HepG2 (cell line): ENCODE results near the gene STYXL2. TPM values are rescaled to one million over a fixed set of nuclear protein-coding genes. Genes with fewer than 3 reads are reported as not detected.

Source experiments
- ATAC-seq: fragments of 200-7000 bp; cut with Tn5 transposase; 3 replicates; pipeline ENCODE4 v1.9.1; 2020; ENCODE audit warnings: mild to moderate bottlenecking, moderate library complexity
- BruUV-seq: library from RNA; stranded (reverse); fragments of 400-500 nt; replicated peaks from 2 replicates; lab custom pipeline; 2021; lab: Mats Ljungman, UMichigan
- CTCF ChIA-PET: fragments of 300-600 bp; formaldehyde crosslinking; extraction: SDS; loops from one replicate; lab custom pipeline; 2021; ENCODE audit warnings: low total read pairs, inconsistent platforms, low intra/inter-chr PET ratio; lab: Yijun Ruan, JAX
- POLR2A ChIA-PET: fragments of 350-600 bp; sonication (Branson Sonifier 250); formaldehyde crosslinking; loops from one replicate; lab custom pipeline; 2020; ENCODE audit warnings: antibody characterized with exemption, inconsistent platforms; lab: Yijun Ruan, JAX
- DNase-seq: peaks from one replicate; pipeline ENCODE4 v3.0.0-alpha.2; 2015; ENCODE audit warnings: low spot score
- FAIRE-seq: peaks from 3 replicates; lab custom pipeline; 2011; peaks lifted over from hg19 to GRCh38; lab: Jason Lieb, UNC
- H2AFZ ChIP-seq: one replicate; pipeline ENCODE4 v1.6.1; 2011; ENCODE audit warnings: low read length, inconsistent platforms
- H3K27ac ChIP-seq: fragments of 300-600 bp; 3 replicates; pipeline ENCODE4 v1.8.0; 2011; ENCODE audit warnings: mixed run types, mild to moderate bottlenecking, mixed read lengths, low read length, inconsistent platforms; ENCODE audit not compliant: insufficient read depth; ENCODE audit errors: extremely low read length
- H3K27me3 ChIP-seq, 2 experiments: fragments of 200-600 bp in 1 of 2; 2 replicates in 1 of 2; 3 replicates in 1 of 2; pipeline versions ENCODE4 v1.6.0 to v1.8.0; 2011; ENCODE audit warnings: low read length in 2 of 2, mild to moderate bottlenecking in 2 of 2, moderate library complexity in 2 of 2, inconsistent platforms in 1 of 2; ENCODE audit not compliant: insufficient read depth in 2 of 2, control insufficient read depth in 1 of 2
- H3K36me3 ChIP-seq, 2 experiments: fragments of 200-600 bp in 1 of 2; replicated peaks in 1 of 2; 2 replicates in 1 of 2; 3 replicates in 1 of 2; pipeline versions ENCODE4 v1.5.1 to v1.8.0; 2011; ENCODE audit warnings: low read length in 2 of 2, inconsistent platforms in 1 of 2; ENCODE audit not compliant: insufficient read depth in 2 of 2, control insufficient read depth in 1 of 2
- H3K4me1 ChIP-seq: 2 replicates; pipeline ENCODE4 v1.5.1; 2012; ENCODE audit warnings: low read length, inconsistent platforms; ENCODE audit not compliant: insufficient read depth
- H3K4me2 ChIP-seq: 2 replicates; pipeline ENCODE4 v1.6.0; 2011; ENCODE audit warnings: low read depth, low read length, inconsistent platforms
- H3K4me3 ChIP-seq, 3 experiments: fragments of 200-600 bp in 1 of 3; sonication (generic), shearing (Covaris generic) in 1 of 3; replicated peaks in 1 of 3; 2 replicates each; pipeline ENCODE4 v1.5.1; 2011 to 2016; ENCODE audit warnings: low read length in 3 of 3, inconsistent platforms in 2 of 3, low read depth in 2 of 3, mild to moderate bottlenecking in 2 of 3, control low read depth in 1 of 3, mixed read lengths in 1 of 3; ENCODE audit not compliant: insufficient read depth in 1 of 3
- H3K79me2 ChIP-seq: one replicate; pipeline ENCODE4 v1.6.1; 2011; ENCODE audit warnings: low read length, inconsistent platforms; ENCODE audit not compliant: insufficient read depth
- H3K9ac ChIP-seq: 2 replicates; pipeline ENCODE4 v1.6.0; 2011; ENCODE audit warnings: mild to moderate bottlenecking, low read depth, low read length, inconsistent platforms; ENCODE audit not compliant: insufficient read depth
- H3K9me3 ChIP-seq: 2 replicates; pipeline ENCODE4 v1.5.1; 2012; ENCODE audit warnings: mild to moderate bottlenecking, low read length
- H4K20me1 ChIP-seq: 2 replicates; pipeline ENCODE4 v1.6.0; 2011; ENCODE audit warnings: inconsistent platforms, mild to moderate bottlenecking, low read length, moderate library complexity; ENCODE audit not compliant: insufficient read depth
- ATF2 ChIP-seq: sonication (generic); formaldehyde crosslinking; IDR thresholded peaks from 2 replicates; pipeline ENCODE4 v1.4.0; 2020; ENCODE audit warnings: missing genetic modification reagents
- BHLHE40 ChIP-seq: IDR thresholded peaks from 2 replicates; pipeline ENCODE4 v1.6.1; 2011; ENCODE audit warnings: low read length, improper control_type of control experiment
- CHD4 ChIP-seq: fragments of 200-600 bp; sonication (generic); IDR thresholded peaks from 2 replicates; pipeline ENCODE4 v1.7.0; 2017; ENCODE audit warnings: mild to moderate bottlenecking, low read length, borderline replicate concordance
- IKZF5 ChIP-seq: IDR thresholded peaks from 2 replicates; pipeline ENCODE4 v1.6.1; 2018; ENCODE audit warnings: missing genetic modification reagents, mild to moderate bottlenecking, missing compliant biosample characterization
- IRF9 ChIP-seq: sonication (generic); formaldehyde crosslinking; IDR thresholded peaks from 2 replicates; pipeline ENCODE4 v1.8.0; 2022; ENCODE audit warnings: missing genetic modification reagents, mild to moderate bottlenecking, borderline replicate concordance
- MAF1 ChIP-seq: sonication (generic); formaldehyde crosslinking; IDR thresholded peaks from 2 replicates; pipeline ENCODE4 v1.5.0; 2020; ENCODE audit warnings: missing genetic modification reagents, borderline replicate concordance
- MYC ChIP-seq: sonication (generic); formaldehyde crosslinking; IDR thresholded peaks from 2 replicates; pipeline ENCODE4 v1.9.0; 2021; ENCODE audit warnings: missing genetic modification reagents, borderline replicate concordance
- POLR2G ChIP-seq: fragments of 200-400 bp; formaldehyde crosslinking; IDR thresholded peaks from 2 replicates; pipeline ENCODE4 v1.6.1; 2018; ENCODE audit warnings: mild to moderate bottlenecking, low read depth, low read length, moderate library complexity
- TOE1 ChIP-seq: sonication (generic); formaldehyde crosslinking; IDR thresholded peaks from 2 replicates; pipeline ENCODE4 v1.4.0; 2020; ENCODE audit warnings: mild to moderate bottlenecking, missing genetic modification reagents
- TRAFD1 ChIP-seq: sonication (generic); formaldehyde crosslinking; IDR thresholded peaks from 2 replicates; pipeline ENCODE4 v1.5.1; 2020; ENCODE audit warnings: missing genetic modification reagents, mild to moderate bottlenecking, borderline replicate concordance
- ZBTB8A ChIP-seq: sonication (generic); formaldehyde crosslinking; IDR thresholded peaks from 2 replicates; pipeline ENCODE4 v1.4.0; 2020; ENCODE audit warnings: mild to moderate bottlenecking, low read depth, missing genetic modification reagents, borderline replicate concordance
- ZNF251 ChIP-seq: sonication (generic); formaldehyde crosslinking; IDR thresholded peaks from 2 replicates; pipeline ENCODE4 v1.9.0; 2021; ENCODE audit warnings: mild to moderate bottlenecking, missing genetic modification reagents
- ZNF276 ChIP-seq: sonication (generic); formaldehyde crosslinking; IDR thresholded peaks from 2 replicates; pipeline ENCODE4 v1.4.0; 2020; ENCODE audit warnings: mild to moderate bottlenecking, low read depth, missing genetic modification reagents
- ZNF33B ChIP-seq: sonication (generic); formaldehyde crosslinking; IDR thresholded peaks from 2 replicates; pipeline ENCODE4 v1.5.1; 2020; ENCODE audit warnings: mild to moderate bottlenecking, missing genetic modification reagents
- ZNF850 ChIP-seq: sonication (generic); formaldehyde crosslinking; conservative IDR thresholded peaks from 2 replicates; pipeline ENCODE4 v1.9.0; 2021; ENCODE audit warnings: mild to moderate bottlenecking, missing genetic modification reagents
- ZSCAN21 ChIP-seq: sonication (generic); formaldehyde crosslinking; IDR thresholded peaks from 2 replicates; pipeline ENCODE4 v1.8.0; 2022; ENCODE audit warnings: mild to moderate bottlenecking, missing genetic modification reagents, moderate library complexity, borderline replicate concordance
- WGBS: methylation state at CpG from one replicate; pipeline ENCODE4 v1.1.6; 2017; ENCODE audit warnings: low lambda C conversion rate; 5-methylcytosine and 5-hydroxymethylcytosine counted together
- in situ Hi-C: cut with HindIII; loops from 2 replicates; pipeline ENCODE4 v1.10.0; 2017; ENCODE audit warnings: low pct_unique_long_range_greater_than_20kb; ENCODE audit not compliant: extremely low pct_ligation_motif_present
- intact Hi-C: fragments of 100-400 bp; cut with micrococcal nuclease; formaldehyde crosslinking; loops from one replicate; pipeline ENCODE4 v1.10.0; 2022; ENCODE audit not compliant: unreplicated experiment
- polyA plus RNA-seq, 8 experiments: library from polyadenylated mRNA; depleted of rRNA in 3 of 8; stranded (reverse) in 7 of 8; unstranded in 1 of 8; fragments of >200 nt; fragmentation: Illumina TruSeq in 4 of 8; extraction: Trizol in 4 of 8; gene quantifications; 2 replicates each; pipeline versions ENCODE4 v1.2.1 to v1.2.3, GENCODE V29; 2011 to 2016; ENCODE audit warnings: low read depth in 4 of 8, missing spikeins in 1 of 8, mixed read lengths in 1 of 8; ENCODE audit not compliant: insufficient read depth in 1 of 8
- total RNA-seq, 5 experiments: library from RNA; depleted of rRNA; stranded (reverse); fragments of >200 nt; fragmentation: Illumina TruSeq; extraction: Trizol; gene quantifications; 2 replicates each; pipeline ENCODE4 v1.2.3, GENCODE V29; 2016; ENCODE audit warnings: low read depth in 1 of 5

Gene STYXL2
- total and polyA plus RNA-seq, 2 of the 13 experiments (the other 11 are each of a cell fraction or from before 2014, with no cell fraction given) = not detected

- POLR2A ChIA-PET = no interaction called here
- CTCF ChIA-PET = no interaction called here
- Histone ChIP-seq H3K79me2 (no peaks in the 10 kb centered on the region), H3K27ac (no peak overlapping the region), H3K9me3 (no peaks in the 10 kb centered on the region), H3K27me3 (peaks cover 0 to 33% of the 10 kb centered on the region in 2 experiments; a peak in 3 of 5 replicates), H3K36me3 (no peaks in the 10 kb centered on the region), H3K4me1 (peaks cover 6% of the 10 kb centered on the region; the same call in 1 of the 2 replicates), H3K4me2 (no peak overlapping the region), H3K9ac (no peak overlapping the region), H3K4me3 (no peak overlapping the region), H4K20me1 (no peaks in the 10 kb centered on the region), H2AFZ (no peak overlapping the region)
- intact Hi-C loops (no loop called here), in situ Hi-C loops (no loop called here)
- TF ChIP-seq TOE1 (no peak), IKZF5 (CRISPR knock-in tag) (no peak), ZNF33B (CRISPR knock-in tag) (no peak), IRF9 (CRISPR knock-in tag) (no peak), CHD4 (no peak), MYC (CRISPR knock-in tag) (no peak), ZNF850 (CRISPR knock-in tag) (no peak), ZBTB8A (CRISPR knock-in tag) (no peak), MAF1 (CRISPR knock-in tag) (no peak), ZNF276 (CRISPR knock-in tag) (no peak), POLR2G (no peak), BHLHE40 (no peak), ATF2 (CRISPR knock-in tag) (no peak), ZSCAN21 (CRISPR knock-in tag) (no peak), TRAFD1 (no peak), ZNF251 (CRISPR knock-in tag) (no peak)
- 32% methylated on average over 6 of the region's 6 CpGs for WGBS
- no peak for ATAC-seq
- DNase-seq = no peak
- BruUV-seq = no TSS peak
- no peak for FAIRE-seq
Observed at GRCh38 chr1:167104256-167104633, 10.4 kb downstream of the STYXL2 start.
